Gastrocnemius medialis (tissue), 4 donors: ENCODE results near the gene DCAF6. TPM values are rescaled to one million over a fixed set of nuclear protein-coding genes. Genes with fewer than 3 reads are reported as not detected.

Experiments
- ATAC-seq, 2 donors: fragments of 150-250 bp; one replicate each; pipeline ENCODE4 v1.9.1; 2016
- DNase-seq, 2 donors: peaks; one replicate each; pipeline ENCODE4 v3.0.0-alpha.2; 2019
- H3K27ac ChIP-seq, 4 donors: fragments of 200-600 bp; sonication (generic); 1 replicate in 1 of 4; 2 replicates in 3 of 4; pipeline ENCODE4 v1.5.1; 2016 to 2018; ENCODE audit warnings: mild to moderate bottlenecking in 2 of 4, moderate library complexity in 1 of 4
- H3K27me3 ChIP-seq, 3 donors: fragments of 200-600 bp; sonication (generic) in 2 of 3; 1 replicate in 1 of 3; 2 replicates in 2 of 3; pipeline versions ENCODE4 v1.5.1 to v1.6.0; 2016 to 2019; ENCODE audit warnings: mild to moderate bottlenecking in 1 of 3, moderate library complexity in 1 of 3
- H3K36me3 ChIP-seq, 2 donors: fragments of 200-600 bp; sonication (generic) in 1 of 2; one replicate each; pipeline ENCODE4 v1.5.1; 2017 to 2018
- H3K4me1 ChIP-seq, 2 donors: fragments of 200-600 bp; sonication (generic) in 1 of 2; one replicate each; pipeline ENCODE4 v1.5.1; 2016 to 2017; ENCODE audit warnings: mild to moderate bottlenecking in 2 of 2
- H3K4me3 ChIP-seq, 4 donors: fragments of 200-600 bp; sonication (generic) in 3 of 4; 1 replicate in 1 of 4; 2 replicates in 3 of 4; pipeline ENCODE4 v1.5.1; 2016 to 2019; ENCODE audit warnings: mild to moderate bottlenecking in 2 of 4
- H3K9me3 ChIP-seq, 3 donors: fragments of 200-600 bp; sonication (generic) in 2 of 3; 1 replicate in 1 of 3; 2 replicates in 2 of 3; pipeline ENCODE4 v1.5.1; 2016 to 2019
- CTCF ChIP-seq, 5 experiments: fragments of 450-650 bp in 3 of 5; fragments of 200-600 bp in 2 of 5; sonication (generic) in 2 of 5; IDR thresholded peaks in 4 of 5; conservative IDR thresholded peaks in 1 of 5; 1 replicate in 4 of 5; 2 replicates in 1 of 5; pipeline ENCODE4 v1.5.1; 2016 to 2019; ENCODE audit warnings: antibody characterized with exemption in 5 of 5, mild to moderate bottlenecking in 3 of 5, moderate library complexity in 3 of 5
- POLR2A ChIP-seq, 2 donors: fragments of 450-650 bp; IDR thresholded peaks; one replicate each; pipeline ENCODE4 v1.6.1; 2017; ENCODE audit warnings: antibody characterized with exemption in 2 of 2, mild to moderate bottlenecking in 2 of 2, moderate library complexity in 2 of 2
- in situ Hi-C, 4 donors: fragments of 200-750 bp; cut with MboI; loops; one replicate each; pipeline versions ENCODE4 v1.15.0 to v1.8.0; 2017; ENCODE audit warnings: low sequenced_read_pairs in 4 of 4
- intact Hi-C: fragments of 100-400 bp; cut with DNase I; formaldehyde crosslinking; loops from one replicate; pipeline ENCODE4 v1.15.1; 2023; ENCODE audit warnings: low total_unique reads
- total RNA-seq, 4 donors: library from RNA; depleted of rRNA; stranded (reverse); fragments of >200 nt; gene quantifications; one replicate each; pipeline versions ENCODE4 v1.1.0 to v1.2.3, GENCODE V29; 2016

DCAF6 gene
- total RNA-seq, 4 donors from 2014 or later = 365 to 466 (median 389) TPM

GRCh38 chr1:168112673-168113305 is 176.3 kb downstream of the DCAF6 start:
- H3K4me3 ChIP-seq = no peak overlapping the region
- H3K9me3 ChIP-seq = no peaks in the 10 kb centered on the region
- H3K36me3 ChIP-seq = no peaks in the 10 kb centered on the region
- no peak for TF ChIP-seq CTCF (IDR thresholded peaks at IDR 0.05 in 4 of 5, conservative IDR thresholded peaks at IDR 0.05 in 1 of 5)
- no peak for TF ChIP-seq POLR2A (IDR thresholded peaks at IDR 0.05)
- in situ Hi-C loops = no loop called here
- intact Hi-C loops = no loop called here
- no peaks in the 10 kb centered on the region for H3K27me3 ChIP-seq
- no peak overlapping the region for H3K27ac ChIP-seq
- ATAC-seq = no peak
- no peaks in the 10 kb centered on the region for H3K4me1 ChIP-seq
- DNase-seq = no peak

GRCh38 chr1:168114845-168115244 is 178.4 kb downstream of the DCAF6 start:
- Histone ChIP-seq H3K36me3 (no peaks in the 10 kb centered on the region), H3K27me3 (no peaks in the 10 kb centered on the region), H3K9me3 (no peaks in the 10 kb centered on the region), H3K4me1 (no peaks in the 10 kb centered on the region), H3K4me3 (no peak overlapping the region), H3K27ac (no peak overlapping the region)
- TF ChIP-seq CTCF (IDR thresholded peaks at IDR 0.05 in 4 of 5, conservative IDR thresholded peaks at IDR 0.05 in 1 of 5) (no peak), POLR2A (IDR thresholded peaks at IDR 0.05) (no peak)
- no peak for ATAC-seq
- intact Hi-C loops = no loop called here
- in situ Hi-C loops = no loop called here
- DNase-seq = no peak

- in situ Hi-C loops = no loop called here
- H3K36me3 ChIP-seq = no peaks in the 10 kb centered on the region
- H3K4me3 ChIP-seq = no peak overlapping the region
- H3K27me3 ChIP-seq = no peaks in the 10 kb centered on the region
- intact Hi-C loops = no loop called here
- no peaks in the 10 kb centered on the region for H3K9me3 ChIP-seq
- peaks cover 0 to 3% of the 10 kb centered on the region in 2 donors for H3K4me1 ChIP-seq
- no peak overlapping the region for H3K27ac ChIP-seq
- ATAC-seq (no peak), DNase-seq (no peak)
- TF ChIP-seq POLR2A (IDR thresholded peaks at IDR 0.05) = no peak
- no peak for TF ChIP-seq CTCF (IDR thresholded peaks at IDR 0.05 in 4 of 5, conservative IDR thresholded peaks at IDR 0.05 in 1 of 5)
These were observed 179.9 kb downstream of the DCAF6 start for GRCh38 chr1:168116327-168116799.

- Histone ChIP-seq H3K4me3 (no peak overlapping the region), H3K27ac (no peak overlapping the region), H3K9me3 (no peaks in the 10 kb centered on the region), H3K27me3 (no peaks in the 10 kb centered on the region), H3K36me3 (no peaks in the 10 kb centered on the region), H3K4me1 (peaks cover 0 to 3% of the 10 kb centered on the region in 2 donors)
- ATAC-seq (no peak), DNase-seq (no peak)
- in situ Hi-C loops = no loop called here
- intact Hi-C loops = no loop called here
- TF ChIP-seq CTCF (IDR thresholded peaks at IDR 0.05 in 4 of 5, conservative IDR thresholded peaks at IDR 0.05 in 1 of 5) (no peak), POLR2A (IDR thresholded peaks at IDR 0.05) (no peak)
These were observed 183.3 kb downstream of the DCAF6 start for GRCh38 chr1:168119750-168120149.
